HG02571 (cell line): ENCODE results near the gene FANCD2OS.
"Not testable (repeated sequence)": the region's sequence is repeated elsewhere in the genome, so short reads cannot be mapped to it uniquely, and the experiment has no call there.

ENCODE experiments used
- ATAC-seq: cut with Tn5 transposase; IDR thresholded peaks from one replicate; pipeline ENCODE4 v1.9.1; 2021; ENCODE audit warnings: mild to moderate bottlenecking, moderate library complexity; ENCODE audit not compliant: unreplicated experiment

The FANCD2OS gene, protein sequence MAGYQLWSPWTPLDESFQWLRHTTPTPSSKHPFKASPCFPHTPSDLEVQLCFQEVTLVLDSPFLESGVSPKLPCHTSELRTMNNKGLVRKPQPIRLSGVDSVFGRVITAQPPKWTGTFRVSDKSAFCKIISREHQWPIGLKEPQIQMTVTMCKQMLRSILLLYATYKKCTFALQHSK

DNA sequence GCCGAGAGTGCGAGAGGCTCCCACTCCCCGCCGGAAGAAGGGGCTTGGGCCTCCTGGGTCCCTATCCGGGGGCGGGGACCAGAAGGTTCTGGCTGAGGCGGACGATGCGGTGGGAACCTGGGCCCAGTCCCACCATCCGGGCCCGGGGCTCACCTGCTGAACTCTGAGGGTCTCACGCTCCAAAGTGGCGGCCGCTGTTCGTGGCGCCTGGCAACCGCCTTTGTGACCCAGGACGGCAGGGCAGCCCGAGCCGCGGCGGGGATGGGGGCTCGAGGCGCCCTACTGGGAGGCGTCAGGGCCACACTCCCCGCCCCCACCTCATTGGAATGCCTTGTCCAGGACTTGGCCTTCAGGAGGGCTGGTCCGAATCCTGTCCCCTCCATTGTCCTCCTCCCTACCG, at the start of gene FANCD2OS:
TSS of gene FANCD2OS (minus strand) at position 165 of the 400 bp plus-strand sequence. CDS start 3,481 bp downstream, outside the sequence.
- no peak for ATAC-seq

DNA sequence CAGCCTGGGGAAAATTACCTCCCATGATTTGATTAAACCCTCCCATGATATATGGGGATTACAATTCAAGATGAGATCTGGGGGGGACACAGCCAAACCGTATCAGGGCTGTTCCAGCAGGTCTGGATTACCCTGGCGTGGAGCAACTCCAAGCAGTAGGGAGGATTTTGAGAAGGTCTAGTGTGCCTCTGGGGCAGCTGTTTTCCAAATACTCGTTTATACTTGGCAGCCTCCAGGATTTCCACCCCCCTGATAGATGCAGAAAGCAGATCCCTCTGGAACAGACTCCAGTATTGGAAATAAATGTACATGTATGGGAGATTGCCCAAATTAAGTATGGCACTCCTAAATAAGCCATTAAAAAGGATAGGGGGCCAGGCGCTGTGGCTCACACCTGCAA, 49.0 kb upstream of the FANCD2OS start:
- ATAC-seq: no peak

DNA sequence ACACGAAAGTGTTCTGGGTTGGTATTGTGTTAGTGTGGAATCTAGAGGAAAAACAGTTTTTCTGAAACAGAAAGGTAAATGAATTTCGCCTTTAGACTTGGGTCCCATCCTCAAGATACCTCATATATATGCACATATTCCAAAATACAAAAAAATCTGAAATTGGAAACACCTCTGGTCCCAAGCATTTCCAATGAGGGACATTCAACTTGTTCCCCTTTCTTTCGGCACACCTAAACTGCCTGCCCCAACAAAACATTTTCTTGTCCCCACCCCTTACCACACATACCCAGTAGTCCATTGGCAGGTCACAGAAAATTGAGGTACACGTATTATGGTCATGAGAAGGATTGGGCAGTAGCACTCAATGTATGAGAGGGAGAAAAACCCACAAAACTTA, 47.6 kb upstream of the FANCD2OS start:
- no peak for ATAC-seq

DNA sequence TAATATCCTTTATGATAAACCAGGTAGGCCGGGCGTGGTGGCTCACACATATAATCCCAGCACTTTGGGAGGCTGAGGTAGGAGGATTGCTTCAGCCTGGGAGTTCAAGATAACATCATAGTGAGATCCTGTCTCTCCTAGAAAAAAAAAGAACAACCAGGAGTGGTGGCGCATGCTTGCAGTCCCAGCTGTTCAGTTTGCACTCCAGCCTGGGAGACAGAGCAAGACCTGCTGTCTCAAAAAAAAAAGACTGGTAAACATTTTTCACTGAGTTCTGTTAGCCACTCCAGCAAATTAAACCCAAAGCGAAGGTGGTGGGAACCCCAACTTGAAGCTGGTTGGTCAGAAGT, 47.0 kb upstream of the FANCD2OS start:
- no peak for ATAC-seq

DNA sequence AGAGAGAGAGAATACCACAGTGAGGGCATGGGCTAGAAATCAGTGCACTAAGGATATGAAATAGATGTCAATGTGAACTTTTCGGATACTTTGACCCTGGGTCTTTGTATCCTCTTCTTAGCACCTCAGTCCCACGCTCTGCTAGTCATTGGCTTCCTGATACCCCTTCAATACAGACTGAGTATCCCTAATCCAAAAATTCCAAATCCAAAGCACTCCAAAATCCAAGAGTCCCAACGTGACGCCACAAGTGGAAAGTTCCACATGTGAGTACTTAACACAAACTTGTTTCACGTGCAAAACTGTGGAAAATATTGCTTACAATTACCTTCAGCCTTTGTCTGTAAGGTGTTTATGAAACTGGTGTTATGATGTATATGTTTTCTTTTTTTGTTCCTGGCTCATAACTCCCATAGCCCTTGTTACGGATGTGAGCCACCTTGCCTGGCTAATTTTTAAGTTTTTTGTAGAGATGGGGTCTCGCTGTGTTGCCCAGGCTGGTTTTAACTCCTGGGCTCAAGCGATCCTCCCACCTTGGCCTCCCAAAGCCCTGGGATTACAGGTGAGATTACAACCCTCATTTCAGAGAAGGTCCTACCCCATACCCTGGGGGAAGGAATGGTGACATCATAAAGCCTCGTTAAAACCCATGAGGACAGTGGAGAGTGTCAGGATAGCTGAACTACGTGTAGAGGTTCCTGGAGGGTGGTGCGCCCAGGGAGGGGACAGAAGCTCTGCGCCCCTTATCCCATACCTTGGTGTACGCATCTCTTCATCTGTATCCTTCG, 46.5 kb upstream of the FANCD2OS start:
- no peak for ATAC-seq

DNA sequence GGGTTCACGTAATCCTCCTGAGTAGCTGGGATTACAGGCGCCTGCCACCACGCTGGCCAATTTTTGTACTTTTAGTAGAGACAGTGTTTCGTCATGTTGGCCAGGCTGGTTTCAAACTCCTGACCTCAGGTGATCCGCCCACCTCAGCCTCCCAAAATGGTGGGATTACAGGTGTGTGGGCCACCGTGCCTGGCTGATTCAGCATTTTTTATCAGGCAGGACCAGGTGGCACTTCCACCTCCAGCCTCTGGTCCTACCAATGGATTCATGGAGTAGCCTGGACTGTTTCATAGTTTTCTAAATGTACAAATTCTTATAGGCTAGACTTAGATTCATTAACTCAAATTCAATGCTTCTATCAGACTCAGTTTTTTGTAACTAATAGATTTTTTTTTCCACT, 42.9 kb upstream of the FANCD2OS start:
- ATAC-seq: no peak

DNA sequence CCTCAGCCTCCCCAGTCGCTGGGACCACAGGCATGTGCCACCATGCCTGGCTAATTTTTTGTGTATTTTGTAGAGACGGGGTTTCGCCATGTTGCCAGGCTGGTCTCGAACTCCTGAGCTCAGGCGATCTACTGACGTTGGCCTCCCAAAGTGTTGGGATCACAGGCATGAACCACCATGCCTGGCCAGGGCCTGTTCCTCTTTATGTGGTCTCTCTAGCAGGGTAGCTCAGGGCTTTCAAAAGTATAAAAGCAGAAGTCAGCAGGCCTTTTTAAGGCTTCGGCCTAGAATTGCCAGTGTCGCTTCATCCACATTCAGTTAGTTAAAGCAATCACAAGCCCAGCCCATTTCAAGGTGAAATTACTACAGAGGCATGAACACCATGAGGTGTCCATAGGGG, 41.2 kb upstream of the FANCD2OS start:
- ATAC-seq: no peak

DNA sequence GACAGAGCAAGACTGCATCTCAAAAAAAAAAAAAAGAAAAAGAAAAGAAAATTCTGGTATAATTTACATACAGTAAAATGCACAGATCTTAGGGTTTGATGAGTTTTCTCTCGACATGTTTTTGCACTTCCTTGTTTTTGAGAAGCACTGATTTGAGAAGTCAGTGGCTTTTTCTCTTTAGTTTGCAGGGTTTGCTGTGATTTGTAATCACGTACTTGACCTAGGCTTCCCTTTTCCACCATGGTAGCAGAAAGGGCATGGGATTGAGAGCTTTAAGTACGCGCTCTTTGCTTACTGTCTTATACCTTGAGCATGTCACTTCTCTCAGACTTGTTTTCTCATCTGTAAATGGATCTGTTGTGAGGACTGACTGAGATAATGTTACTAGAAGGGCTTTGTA, 37.6 kb upstream of the FANCD2OS start:
- no peak for ATAC-seq

DNA sequence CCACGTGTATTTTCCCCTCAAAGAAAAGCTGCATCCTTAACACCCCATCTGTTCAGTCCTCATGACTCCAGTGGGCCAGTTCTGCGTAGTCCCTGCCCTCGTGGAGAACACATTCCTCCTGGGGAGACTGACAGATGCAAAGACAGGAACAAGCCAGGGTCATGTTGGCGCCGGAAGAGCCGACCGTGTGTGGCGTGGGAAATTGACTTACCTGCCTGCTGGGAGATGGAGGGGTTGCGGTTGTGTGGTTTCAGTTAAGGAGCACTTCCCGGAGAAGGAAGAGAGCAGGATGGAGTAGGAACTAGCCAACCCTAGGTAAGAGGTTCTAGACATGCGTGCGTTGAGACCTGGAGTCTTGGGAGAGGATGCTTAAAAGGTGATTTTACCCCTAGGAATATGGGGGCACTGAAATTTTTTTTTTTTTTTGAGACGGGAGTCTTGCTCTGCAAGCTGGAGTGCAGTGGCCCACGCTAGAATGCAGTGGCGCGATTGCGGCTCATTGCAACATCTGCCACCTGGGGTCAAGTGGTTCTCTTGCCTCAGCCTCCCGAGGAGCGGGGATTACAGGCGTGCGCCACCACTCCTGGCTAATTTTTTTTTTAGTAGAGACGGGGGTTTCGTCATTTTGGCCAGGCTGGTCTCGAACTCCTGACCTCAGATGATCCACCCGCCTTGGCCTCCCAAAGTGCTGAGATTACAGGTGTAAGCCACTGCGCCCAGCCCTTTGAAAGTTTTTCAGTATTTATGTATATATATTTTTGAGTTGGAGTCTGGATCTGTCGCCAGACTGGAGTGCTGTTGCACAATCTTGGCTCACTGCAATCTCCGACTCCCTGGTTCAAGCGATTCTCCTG, 34.9 kb upstream of the FANCD2OS start:
- no peak for ATAC-seq

DNA sequence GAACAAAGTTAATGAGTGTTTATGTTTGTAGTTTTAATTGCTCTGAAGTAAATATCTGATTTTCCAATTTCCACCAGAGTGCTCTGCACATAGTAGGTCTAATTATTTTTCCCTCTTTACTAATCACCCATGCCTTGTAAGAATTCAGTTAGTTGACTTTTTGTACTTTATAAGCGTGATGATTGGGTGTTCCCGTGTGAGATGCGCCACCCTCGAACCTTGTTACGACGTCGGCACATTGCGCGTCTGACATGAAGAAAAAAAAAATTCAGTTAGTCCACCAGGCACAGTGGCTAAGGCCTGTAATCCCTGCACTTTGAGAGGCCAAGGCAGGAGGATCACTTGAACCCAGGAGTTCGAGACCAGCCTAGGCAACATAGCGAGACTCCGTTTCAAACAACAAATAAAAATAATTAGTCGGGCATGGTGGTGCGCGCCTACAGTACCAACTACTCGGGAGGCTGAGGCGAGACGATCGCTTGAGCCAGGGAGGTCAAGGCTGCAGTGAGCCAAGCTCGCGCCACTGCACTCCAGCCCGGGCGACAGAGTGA, 33.0 kb upstream of the FANCD2OS start:
- ATAC-seq: no peak

DNA sequence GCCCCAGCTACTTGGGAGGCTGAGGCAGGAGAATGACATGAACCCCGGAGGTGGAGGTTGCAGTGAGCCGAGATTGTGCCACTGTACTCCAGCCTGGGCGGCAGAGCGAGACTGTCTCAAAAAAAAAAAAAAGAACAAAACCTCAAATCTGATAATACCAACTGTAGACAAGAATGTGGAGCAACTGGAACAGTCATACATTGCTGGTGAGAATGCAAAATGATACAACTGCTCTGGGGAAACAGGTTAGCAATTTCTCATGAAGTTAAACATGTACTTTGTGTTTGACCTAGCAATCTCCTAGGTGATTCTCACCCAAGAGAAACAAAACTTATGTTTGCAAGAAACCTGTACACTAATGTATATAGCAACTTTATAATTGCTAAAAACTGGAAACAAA, 29.1 kb upstream of the FANCD2OS start:
- ATAC-seq: no peak

DNA sequence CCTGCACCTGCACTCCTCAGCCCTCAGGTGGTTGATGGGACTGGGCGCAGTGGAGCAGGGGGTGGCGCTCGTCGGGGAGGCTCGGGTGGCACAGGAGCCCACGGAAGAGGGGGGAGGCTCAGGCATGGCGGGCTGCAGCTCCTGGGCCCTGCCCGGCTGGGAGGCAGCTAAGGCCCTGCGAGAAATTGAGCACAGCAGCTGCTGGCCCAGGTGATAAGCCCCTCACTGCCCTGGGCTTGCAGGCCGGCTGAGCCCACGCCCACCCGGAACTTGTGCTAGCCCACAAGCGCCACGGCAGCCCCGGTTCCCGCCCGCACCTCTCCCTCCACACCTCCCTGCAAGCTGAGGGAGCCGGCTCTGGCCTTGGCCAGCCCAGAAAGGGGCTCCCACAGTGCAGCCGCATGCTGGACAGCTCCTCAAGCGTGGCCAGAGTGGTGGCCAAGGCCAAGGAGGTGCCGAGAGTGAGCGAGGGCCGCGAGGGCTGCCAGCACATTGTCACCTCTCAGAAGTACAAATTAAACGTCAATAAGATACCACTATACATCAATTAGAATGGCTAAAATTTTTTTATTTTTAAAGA, 28.5 kb upstream of the FANCD2OS start:
- ATAC-seq: no peak

DNA sequence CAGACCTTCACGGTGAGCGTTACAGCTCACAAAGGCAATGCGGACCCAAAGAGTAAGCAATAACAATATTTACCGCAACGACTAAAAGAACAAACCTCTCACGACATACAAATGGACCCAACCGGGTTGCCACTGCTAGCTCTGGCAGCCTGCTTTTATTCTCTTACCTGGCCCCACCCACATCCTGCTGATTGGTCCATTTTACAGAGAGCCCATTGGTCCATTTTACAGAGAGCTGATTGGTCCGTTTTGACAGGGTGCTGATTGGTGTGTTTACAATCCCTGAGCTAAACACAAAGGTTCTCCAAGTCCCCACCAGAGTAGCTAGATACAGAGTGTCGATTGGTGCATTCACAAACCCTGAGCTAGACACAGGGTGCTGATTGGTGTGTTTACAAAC, 27.8 kb upstream of the FANCD2OS start:
- ATAC-seq: not testable (repeated sequence)

DNA sequence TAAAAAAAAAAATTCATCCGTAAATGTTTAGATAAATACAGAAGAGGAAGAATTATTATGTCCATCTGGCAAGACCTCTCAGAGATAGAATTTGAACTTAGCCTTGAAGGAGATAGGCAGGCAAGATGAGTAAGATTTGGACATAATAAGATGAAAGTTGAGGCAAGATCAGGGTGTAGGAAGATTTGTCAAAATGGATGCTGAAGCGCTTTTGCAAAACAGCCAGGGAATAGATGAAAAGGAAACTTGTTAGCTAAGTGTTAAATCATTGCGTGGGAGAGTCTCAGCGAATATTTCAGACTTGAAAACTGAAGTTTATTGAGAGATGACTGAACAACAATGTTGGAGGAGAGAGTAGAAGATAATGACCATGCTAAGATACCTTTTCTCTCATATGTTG, 14.7 kb upstream of the FANCD2OS start:
- no peak for ATAC-seq

DNA sequence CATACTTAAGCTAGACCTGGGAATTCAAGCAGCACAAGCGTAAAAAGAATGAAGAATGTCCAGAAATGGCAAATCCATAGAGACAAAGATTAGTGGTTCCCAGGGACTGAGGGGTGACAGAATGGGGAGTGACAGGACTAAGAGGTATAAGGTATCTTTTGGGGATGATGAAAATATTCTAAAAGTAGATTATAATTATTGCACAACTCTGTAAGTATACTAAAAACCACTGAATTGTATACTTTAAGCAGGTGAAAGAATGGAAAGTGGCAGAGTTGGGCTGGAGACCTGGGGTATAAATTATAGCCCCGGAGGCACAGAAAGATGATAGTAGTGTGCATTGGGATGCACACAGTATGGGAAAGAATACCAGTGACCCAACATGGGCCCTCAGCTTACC, 13.0 kb upstream of the FANCD2OS start:
- ATAC-seq: no peak

DNA sequence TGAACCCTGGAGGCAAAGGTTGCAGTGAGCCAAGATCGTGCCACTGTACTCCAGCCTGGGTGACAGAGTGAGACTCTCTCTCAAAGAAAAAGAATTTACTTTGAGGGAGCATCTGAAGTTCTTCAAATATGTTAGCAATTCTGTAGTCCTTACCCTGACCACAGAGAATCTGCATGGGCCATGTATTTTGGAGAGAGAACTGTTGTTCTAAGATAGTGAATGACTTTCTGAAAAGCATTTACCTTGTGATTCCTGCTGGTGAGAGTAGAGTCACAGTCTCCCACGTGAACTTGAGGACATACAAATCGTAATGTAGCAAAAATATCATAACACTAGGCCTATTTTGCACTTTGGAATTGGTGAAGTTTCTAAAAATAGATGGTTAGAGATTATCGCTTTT, 11.3 kb upstream of the FANCD2OS start:
- no peak for ATAC-seq

DNA sequence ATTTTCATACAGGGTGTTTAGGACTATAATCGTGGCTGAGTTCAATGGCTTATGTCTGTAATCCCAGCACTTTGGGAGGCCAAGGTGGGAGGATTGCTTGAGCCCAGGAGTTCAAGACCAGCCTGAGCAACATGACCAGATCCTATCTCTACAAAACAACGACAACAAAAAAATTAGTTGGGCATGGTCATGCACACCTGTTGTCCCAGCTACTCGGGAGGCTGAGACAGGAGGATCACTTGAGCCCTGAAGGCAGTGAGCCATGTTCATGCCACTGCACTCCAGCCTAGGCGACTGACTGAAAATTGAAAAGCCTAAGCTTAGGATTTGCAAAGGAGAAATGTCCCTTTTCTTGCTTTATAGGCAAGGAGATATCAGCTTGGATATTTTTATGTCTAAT, 8.9 kb upstream of the FANCD2OS start:
- no peak for ATAC-seq

DNA sequence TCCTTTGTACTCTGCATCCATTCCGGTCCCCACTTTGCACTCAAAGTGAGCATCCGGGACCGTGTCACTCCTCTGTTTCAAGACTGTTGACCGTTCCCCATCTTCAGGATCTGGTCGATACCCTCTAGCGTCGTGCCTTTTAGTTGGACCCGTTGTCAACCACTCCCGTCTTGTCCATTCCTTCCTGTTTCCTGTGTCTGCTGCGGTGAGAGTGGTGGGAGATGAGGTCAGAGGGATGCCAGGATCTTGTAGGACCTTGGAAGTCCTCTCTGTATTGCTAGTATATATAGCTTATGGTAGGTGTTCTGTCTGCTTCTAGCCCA, 8.0 kb upstream of the FANCD2OS start:
- no peak for ATAC-seq

DNA sequence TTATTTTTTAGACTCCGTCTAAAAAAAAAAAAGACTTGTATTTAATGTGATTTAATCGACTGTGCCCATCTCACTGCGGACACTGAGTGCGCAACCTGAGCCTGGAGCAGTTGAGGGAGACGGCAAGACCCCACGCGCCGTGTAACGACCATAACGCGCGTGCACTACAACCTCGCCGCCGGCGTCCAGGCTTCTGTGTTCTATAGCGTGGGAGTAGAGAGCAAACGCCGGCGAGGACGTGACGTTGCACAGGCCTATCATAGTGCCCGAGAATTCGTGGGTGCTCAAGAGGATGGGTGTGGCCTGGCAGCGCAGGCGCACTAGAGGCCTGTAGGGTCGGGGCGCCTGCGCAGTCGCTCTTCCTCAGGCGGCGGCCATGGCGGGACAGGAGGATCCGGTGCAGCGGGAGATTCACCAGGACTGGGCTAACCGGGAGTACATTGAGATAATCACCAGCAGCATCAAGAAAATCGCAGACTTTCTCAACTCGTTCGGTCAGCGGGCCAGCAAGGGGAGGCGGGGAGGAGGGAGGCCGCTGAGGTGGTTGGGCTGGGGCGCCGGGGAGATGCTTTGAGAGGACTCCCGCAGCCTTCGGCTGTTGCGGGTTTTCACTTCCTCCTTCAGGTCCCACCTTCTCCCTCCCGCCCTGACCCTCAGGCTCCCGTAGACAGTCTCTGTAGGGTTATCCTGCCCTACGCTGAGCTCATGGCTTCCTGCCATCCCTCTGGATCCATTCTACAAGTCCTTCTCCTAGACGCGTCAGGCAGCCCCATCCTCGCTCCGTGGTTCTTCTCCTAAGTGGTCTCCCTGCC, 7.5 kb upstream of the FANCD2OS start, which contains the start of gene BRK1:
TSS of gene BRK1 (plus strand) at position 350 of the 812 bp plus-strand sequence. CDS start at position 377, 27 bp downstream.
- peak; percentile 96 for ATAC-seq

DNA sequence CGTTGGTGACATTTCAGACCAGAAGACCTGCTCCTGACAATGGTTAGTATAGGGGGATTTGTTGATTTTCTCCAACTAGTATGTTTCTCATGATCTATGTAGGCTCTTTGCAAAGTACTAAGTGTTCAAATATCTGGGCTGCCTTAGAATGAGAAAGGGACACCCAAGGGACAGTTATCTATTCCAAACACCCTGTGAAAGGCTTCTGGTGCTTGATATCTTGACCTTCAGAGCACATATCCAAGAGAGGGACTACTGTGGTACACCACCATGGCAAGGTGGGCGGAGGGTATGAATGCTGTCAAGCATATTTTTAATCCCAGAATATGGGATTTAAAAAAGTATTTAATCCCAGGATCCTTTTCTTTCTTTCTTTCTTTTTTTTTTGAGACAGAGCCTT, 1.1 kb downstream of the FANCD2OS start:
- no peak for ATAC-seq
